Measurements from ENCODE around the gene AQP12B.
"Not testable (repeated sequence)": the region's sequence is repeated elsewhere in the genome, so short reads cannot be mapped to it uniquely, and the experiment has no call there.

The AQP12B gene

DNA sequence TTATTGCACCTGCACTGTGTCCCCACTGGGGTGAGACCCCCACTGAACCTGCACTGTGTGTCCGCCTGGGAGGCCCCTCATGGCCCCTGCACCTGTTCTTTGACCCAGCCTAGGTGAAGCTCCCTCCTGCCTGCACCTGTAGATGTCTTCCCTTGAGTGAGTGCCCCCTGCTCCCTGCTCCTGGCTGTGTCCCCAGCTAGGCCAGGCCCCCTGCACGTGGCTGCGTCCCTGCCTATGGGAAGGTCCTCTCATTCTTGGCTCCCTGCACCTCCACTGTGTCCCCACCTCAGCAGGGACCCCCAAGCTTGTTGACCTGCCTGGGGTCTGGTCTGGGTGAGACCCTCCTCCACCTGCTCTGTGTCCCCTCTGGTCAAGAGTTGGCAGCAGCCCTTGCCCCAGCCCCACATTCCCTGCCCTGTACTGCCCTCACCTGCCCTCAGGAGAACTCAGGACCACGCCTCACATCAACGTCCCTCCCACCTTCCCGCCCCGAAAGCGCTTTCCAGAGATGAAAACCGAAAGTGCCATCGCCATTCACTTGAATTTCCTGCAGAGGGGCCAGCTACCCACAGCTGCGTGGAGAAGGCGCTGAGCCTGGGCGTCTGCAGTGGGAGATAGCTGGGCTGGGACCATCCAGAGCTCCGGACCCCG, 769 bp upstream of the AQP12B start:
- DNase-seq, result not testable (repeated sequence)

DNA sequence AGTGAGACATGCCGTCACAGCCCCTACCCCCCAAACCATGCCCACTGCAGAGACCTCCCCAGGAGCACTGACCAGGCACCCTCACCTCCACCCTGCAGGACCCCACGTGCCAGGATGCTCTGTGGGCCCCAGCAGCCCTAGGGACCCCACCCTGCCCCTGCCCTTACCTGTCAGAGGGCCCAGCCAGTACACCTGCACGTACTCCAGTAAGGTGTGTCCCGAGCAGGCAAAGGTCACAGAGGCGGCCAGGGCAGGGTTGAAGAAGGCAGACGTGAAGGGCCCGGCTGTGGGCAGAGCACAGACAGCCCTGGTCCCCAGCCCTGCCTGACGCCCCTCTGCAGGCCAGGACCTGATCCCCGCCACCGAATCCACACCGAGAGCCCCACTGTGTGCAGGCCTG, 2.5 kb downstream of the AQP12B start:
- not testable (repeated sequence) for DNase-seq

DNA sequence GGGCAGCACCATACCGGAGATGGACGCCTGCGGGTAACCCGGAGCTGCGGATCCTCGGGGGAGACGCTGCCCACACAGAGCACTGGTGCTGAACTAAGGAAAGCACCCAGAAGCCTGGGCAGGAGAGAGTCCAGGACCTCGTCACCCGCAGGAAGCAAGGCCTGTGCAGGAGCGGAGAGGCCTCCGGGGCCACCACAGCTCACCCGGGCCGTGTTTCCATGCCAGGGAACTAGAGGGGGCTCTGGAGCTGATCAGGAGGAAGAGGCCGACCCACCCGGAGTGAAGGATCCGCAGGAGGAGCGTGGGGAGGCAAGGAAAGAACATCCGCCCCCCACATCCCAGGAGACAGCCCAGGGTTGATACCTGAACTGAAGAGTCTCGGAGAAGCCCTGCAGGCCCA, 3.8 kb downstream of the AQP12B start:
- not testable (repeated sequence) for DNase-seq

DNA sequence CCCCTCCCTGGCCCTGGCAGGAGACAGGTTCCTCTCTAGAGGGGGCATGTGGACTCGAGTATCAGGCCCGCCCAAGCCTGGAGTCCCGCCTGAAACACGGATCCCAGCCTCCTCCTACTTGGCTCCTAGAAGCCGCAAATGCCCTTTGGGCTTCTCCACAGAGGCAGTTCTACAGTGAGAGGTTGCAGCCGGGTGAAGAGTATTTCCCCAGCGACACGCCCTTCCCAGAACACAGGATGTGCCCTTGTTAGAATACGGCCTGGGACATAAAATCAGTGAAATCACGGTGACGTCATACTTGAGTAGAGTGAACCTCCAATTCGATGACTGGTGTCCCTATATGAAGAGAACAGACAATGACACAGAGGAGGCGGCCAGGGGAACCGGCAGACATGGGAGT, 4.6 kb downstream of the AQP12B start:
- DNase-seq, result not testable (repeated sequence)

DNA sequence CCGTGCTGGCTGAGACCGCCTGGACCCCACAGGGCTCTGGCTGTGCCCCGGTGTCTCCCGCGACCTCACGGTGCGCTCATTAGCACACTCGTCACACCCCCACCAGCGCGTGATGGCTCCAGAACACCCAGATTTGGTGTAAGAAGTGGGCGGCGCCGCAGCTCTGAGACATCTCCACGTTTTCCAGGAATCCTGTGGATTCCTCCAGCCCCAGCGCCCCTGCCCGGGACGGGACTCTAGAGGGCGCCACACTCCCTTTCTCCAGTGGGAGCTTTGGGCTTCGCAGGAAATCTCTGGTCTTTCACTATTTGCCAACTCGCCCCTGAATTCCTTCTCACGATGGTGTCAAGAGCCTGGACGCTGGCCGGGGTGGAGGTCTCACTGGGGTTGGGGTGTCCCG, 7.3 kb downstream of the AQP12B start:
- not testable (repeated sequence) for DNase-seq

DNA sequence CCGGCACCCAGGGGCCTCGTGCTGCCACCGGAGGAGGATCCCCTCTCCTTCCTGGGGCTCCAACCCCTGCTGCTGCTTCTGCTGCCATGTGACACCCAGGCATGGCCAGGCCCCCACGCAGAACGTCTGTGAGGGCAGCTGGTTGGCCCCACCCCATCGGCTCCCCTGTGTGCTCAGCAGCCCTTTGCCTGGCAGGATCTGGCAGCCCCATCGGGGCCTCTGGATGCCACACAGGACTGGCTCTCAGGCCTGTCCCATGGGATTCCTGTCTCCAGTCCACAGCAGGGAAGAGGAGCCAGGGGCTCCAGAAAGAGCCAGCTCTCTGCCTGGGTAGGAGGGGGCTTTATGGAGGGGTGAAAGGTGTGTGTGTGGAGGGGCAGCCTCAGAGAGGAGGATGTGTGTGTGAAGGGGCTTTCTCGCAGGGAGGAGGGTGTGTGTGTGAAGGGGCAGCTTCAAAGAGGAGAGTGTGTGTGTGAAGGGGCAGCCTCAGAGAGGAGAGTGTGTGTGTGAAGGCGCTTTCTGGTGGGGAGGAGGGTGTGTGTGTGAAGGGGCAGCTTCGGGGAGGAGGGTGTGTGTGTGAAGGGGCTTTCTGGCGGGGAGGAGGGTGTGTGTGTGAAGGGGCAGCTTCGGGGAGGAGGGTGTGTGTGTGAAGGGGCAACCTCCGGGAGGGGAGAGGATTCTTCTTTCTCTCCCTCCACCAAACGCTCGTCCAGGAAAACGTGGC, 8.1 kb downstream of the AQP12B start:
- not testable (repeated sequence) for DNase-seq

DNA sequence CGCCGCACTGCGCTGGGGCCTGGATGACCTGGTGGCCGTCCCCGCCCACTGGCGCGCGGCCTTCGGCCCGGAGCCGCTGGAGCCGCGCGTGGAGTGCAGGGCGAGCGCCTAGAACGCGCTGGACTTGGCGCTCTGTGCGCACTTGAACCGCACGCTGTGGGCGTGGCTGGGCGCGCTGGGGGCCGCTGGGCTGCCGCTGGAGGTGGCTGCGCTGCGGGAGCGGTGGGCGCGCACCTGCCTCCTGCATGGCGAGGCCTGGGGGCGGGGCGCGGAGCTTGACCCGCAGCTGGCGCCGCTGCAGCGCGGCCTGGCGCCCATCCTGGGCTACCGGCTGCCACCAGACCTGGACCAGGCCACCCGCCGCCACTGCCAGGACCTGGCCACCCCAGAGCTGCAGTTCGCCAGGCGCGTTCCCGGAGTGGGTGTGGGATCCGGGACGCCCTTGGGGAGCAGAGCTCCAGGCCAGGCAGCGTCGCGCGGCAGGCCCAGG, 9.9 kb downstream of the AQP12B start:
- no peak for DNase-seq

DNA sequence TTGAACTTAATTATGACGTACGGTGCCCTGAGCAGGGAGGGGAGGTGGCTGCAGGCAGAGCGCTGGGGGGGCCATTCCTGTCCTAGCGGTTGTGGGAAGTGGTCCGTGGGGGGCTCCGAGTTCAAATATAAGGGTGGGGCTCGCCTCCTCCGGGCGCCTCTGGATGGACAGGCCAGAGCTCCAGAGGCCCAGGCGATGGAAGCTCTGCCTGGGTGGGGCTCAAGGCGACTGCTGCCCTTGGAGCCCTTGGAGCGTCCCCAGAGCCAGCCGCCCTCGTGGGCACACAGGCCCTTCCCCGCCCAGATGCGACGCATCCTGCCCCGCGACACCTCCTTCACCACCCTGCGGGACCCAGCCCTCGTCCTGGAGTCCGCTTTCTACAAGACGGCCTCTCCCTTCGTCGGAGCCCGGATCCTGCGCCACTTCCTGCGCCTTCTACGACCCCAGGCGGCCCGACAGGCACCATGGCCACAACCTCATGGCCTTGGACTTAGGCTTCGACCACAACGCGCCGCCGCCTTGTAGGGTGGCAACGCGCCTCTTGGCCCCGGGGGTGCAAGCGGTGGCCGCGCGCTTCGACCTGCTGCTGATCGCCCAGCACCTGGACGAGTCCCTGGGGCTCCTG, 10.5 kb downstream of the AQP12B start:
- DNase-seq, result no peak

DNA sequence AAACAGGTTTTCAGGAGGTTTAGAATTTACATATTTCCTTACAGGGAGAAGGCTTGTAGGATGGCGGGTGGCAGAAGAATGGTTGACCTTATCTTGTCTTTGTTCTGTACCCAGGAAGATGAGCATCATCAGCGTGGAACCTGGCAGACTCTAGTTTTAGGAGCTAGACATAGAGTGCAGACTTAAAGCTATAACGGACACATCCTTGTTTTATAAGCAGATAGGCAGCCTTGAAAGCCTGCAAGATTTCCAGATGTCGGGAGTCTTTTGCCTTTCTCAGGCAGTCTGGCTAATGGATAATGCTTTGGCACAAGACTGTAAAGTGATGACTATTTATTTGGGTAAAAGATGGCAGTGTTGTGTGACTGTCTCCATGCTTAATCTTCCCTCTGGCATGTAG, 11.7 kb downstream of the AQP12B start:
- no peak for DNase-seq

DNA sequence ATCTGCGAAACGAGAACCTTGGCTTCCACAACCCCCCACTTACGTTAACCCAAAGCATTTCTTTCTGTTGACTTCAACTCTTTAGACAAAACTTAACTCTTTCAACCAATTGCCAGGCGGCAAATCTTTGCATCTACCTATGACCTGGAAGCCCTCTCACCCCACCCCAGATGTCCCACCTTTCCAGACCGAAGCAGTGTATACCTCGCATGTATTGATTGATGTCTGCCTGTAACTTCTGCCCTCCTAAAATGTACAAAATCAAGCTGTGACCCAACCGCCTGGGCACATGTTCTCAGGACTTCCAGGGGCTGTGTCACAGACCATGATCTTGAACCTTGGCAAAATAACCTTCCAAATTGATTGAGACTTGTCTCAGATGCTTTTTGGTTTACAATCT, 12.3 kb downstream of the AQP12B start:
- no peak for DNase-seq

DNA sequence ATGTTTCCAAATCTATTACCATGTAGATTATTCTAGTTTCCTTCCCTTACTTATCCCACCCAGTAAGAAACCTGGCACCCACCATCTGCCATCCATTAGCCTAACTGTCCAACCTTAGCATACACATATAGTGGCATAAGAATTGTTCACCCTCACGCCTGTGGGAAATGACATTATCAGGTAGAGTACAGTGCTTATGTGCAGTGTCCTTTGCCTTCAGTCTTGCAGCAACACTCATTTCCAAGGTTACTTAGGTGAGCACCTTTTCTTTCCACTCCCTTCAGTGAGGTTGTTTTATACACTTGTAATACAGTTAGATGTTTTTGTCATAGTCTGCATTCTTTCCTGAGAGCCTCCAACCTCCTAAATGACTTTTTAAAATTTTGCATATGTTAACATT, 18.1 kb downstream of the AQP12B start:
- no peak for DNase-seq

DNA sequence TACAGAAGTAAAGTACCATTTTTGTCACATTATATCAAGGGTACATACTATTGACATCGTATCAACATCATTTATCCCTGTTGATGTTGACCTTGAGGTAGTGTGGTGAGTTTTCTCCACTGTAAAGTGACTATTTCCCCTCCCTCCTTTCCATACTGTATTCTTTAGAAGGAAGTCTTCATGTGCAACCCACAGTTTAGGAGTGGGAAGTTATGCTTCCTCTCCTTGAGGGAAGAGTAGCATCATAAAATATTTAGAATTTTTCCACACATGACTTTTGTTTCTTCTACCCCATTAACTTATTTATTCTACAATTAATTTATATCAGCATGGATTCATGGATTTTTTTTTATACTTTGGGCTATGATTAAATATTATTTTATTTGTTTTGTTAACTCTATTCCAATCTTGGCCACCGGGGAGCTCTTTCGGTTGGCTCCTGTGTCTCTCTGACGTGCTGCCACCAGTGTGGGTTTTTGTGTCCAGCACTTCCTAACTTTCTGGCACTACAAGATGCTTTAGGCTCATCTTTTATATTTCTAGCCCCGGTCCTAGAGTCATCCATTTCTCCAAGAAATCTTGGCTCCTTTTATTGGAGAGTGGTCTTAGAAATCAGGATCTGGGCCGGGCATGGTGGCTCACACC, 19.0 kb downstream of the AQP12B start:
- no peak for DNase-seq

DNA sequence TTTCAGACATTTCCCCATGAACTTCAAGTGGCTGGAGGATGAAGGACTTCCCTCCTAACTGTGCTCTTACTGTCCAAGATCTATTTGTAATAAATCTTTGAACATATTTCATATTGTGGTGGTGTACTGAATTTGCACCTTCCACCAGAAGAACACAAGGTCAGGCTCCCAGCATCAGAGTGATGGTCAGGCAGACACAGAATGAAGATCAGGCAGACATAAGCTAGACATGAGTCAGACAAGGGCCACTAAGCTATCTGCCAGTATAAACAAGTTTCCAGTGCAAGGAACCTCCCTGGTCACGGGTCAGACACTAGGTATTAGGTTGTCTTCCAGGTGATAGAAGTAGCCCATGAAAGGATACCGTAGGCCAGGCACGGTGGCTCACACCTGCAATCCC, 20.0 kb downstream of the AQP12B start:
- DNase-seq, result no peak

DNA sequence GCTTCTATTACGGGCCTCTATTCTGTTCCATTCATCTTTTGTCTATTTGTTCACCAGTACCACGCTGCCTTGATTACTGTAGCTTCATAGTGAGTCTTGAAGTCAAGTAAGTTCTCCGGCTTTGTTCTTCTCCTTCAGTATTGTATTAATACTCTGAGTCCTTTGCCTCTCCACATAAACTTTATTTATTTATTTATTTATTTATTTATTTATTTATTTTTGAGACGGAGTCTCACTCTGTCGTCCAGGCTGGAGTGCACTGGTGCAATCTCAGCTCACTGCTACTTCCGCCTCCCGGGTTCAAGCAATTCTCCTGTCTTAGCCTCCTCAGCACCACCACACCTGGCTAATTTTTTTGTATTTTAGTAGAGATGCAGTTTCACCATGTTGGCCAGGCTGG, 22.8 kb downstream of the AQP12B start:
- not testable (repeated sequence) for DNase-seq

DNA sequence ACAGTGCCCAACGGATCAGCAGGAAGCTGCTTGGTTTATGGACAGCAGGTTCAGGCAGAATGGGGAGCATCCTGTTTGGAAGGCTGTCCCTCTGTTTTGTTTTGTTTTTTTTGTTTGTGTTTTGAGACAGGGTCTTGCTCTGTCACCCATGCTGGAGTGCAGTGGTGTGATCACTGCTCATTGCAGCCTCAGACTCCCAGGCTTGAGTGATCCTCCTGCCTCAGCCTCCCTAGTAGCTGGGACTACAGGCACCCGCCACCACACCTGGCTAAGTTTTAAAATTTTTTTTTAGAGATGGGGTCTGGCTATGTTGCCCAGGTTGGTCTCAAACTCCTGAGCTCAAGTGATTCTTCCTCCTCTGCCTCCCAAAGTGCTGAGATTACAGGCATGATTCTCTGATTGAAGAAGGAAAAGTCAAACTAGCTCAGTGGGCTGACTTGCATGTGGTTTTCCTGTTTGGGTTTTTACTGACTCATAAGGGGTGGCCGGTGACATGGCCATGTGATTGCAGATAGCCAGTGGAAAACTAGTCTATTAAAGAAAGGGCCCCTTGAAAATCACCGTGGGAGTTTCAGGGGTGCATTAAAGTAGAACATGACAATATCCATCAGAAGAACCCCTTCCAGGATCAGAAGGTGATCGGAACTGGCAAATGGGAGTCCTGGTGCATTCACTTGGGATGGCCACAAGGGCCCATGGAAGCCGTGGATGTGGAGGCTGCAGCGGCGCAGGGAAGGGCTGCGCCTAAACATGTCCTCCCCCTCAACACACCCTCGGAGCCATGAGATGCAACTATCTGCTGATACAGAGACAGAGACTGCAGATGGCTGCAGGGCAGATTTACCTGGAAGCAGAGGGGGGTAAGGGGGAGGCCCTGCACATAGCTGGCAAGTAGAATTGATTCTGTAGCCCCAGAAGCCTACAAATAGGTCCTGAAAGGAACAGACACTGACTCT, 26.5 kb downstream of the AQP12B start:
- DNase-seq, result peak in 1 of 5 donors; percentile 24

DNA sequence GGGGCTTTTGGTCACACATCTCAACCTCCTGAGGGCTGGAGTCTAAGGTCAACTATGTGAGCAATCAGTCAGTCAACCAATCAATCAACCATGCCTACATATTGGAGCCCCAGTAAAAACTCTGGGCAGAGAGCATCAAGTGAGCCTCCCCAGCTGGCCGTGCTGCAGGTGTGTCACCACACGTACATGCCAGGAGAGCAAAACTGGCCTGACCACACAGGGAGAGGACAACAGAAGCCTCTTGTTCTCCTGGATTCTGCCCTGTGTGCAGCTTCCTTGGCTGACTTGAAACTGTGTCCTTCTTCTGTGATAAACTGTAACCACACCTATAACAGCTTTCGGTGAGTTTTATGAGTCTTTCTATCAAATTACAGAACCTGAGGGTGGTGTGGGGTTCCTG, 31.5 kb downstream of the AQP12B start:
- no peak for DNase-seq

DNA sequence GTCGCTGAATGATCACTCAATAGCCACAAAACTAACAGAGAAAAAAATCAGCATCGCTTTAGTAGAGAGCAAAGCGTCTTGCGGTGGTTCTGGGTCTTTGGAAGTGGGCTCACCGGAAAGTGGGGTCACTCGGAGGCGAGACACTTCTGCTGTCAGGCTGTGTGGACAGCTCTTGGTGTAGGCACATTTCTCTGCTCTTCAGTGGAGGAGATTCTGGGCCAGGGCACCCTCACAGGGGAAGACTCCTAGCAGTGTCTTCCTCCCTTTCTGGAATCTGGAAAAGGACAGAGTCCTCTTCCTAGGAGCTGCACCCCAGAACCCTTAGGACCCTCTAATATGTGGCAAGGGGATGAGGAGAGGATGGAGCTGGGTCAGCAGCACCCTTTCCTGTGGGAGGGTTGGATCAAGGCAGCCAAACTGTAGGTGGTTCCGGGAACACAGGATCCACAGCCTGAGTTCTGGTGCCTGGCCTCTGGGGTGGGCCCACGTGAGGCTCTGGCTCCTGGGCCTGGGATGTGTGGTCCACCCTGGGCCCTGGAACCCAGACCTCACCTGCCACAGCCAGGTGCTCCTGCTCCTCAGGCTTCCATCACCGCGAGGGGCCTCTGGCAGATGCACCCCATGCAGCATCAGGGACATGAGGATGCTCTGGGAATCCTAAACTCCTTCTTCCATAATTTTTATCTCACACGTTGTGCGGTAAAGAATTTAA, 32.3 kb downstream of the AQP12B start:
- no peak for DNase-seq

DNA sequence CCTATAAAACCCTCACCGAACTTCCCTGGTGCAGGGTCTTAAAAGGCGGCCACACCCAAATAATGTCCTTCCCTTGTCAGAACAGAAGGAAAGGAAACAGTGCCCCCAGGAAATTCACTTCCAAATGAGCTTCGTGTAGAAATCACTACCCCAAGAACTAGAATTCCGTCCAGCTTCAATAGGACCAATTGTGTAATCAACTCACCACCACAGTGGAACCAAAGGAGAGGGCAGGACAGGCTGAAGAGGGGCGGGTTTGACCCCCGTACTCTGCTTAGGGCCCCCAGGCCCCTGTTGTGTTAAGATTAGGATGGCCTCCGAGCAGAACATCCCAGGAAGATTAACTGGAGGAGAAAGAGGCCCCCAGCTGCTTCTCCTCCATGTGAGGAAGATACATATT, 33.4 kb downstream of the AQP12B start:
- no peak for DNase-seq

DNA sequence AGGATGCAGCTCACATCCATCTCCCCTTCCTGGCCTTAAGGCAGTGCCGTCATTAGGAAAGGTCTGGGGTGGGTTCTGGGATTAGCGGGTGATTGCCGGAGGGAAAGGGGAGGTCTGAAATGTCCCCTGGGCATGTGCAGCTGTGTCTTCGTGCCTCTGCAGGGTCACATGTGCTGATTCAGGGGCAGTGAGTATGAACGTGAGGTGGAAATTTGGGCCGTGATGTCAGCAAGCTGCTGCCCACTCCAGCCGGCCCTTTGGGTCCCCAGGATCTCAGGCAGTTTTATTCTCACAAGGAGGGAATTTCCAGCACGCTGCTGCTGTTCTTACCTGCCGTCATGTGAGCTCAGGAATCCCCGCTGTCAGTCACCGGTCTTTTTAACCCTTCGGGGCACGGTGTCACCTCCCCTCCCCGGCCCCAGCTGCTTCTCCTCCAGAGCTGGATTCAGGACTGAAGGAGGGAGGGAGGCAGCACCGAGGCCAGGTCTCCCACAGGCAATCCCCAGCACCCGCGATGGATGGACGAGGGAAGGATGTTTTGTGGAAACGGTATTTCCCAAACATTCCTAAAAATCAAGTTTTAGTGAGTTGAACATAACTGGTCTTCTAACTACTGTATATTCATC, 33.9 kb downstream of the AQP12B start:
- DNase-seq, result no peak

DNA sequence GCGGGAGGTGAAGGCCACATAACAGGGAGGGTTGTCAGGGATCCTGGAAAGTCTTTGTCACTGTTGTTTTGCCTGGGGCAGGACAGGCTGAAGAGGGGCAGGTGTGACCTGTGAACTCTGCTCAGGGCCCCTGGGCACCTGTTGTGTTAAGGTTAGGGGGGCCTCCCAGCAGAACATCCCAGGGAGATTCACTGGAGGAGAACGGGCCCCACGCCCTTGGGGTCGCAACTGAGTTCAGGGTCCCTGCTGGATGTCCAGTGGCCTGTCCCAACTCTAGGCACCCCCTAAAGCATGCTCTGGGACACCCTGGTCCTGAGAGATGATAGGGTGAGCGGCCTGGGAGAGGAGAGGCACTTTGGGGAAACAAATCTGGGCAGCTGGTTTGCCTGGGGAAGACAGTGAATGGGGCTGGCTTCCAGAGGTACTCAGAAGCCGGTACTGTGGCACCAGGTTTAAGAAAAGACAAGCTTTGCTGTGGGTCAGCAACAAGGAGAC, 34.5 kb downstream of the AQP12B start:
- no peak for DNase-seq

Data from T-helper 1 cell (primary cell).